H1 (cell line): ENCODE results near the gene INPP4B. TPM values are rescaled to one million over a fixed set of nuclear protein-coding genes. Genes with fewer than 3 reads are reported as not detected.

Experiments used
- CTCF ChIA-PET: fragments of 300-600 bp; sonication (Branson Sonifier 250); formaldehyde crosslinking; loops from one replicate; lab custom pipeline; 2021; ENCODE audit not compliant: partially characterized antibody; lab: Charles Lee
- POLR2A ChIA-PET: fragments of 300-600 bp; sonication (Branson Sonifier 250); formaldehyde crosslinking; loops from one replicate; lab custom pipeline; 2021; ENCODE audit warnings: inconsistent platforms; ENCODE audit not compliant: partially characterized antibody; lab: Charles Lee
- DNase-seq, 2 experiments: peaks; one replicate each; pipeline versions ENCODE4 v3.0.0 to v3.0.0-alpha.2; 2010 to 2022; ENCODE audit warnings: low spot score in 2 of 2, low read depth in 1 of 2, mixed read lengths in 1 of 2
- FAIRE-seq: peaks from 2 replicates; lab custom pipeline; 2011; peaks lifted over from hg19 to GRCh38; lab: Jason Lieb, UNC
- H2AFZ ChIP-seq: 2 replicates; pipeline ENCODE4 v1.8.1; 2012; ENCODE audit warnings: low read length, inconsistent platforms
- H2AK5ac ChIP-seq: 2 replicates; pipeline ENCODE4 v1.6.1; 2013; ENCODE audit warnings: low read depth, low read length
- H2BK120ac ChIP-seq: replicated peaks from 2 replicates; pipeline ENCODE3; 2013; ENCODE audit warnings: low read depth, low read length, inconsistent platforms
- H2BK12ac ChIP-seq: 2 replicates; pipeline ENCODE4 v1.6.1; 2013; ENCODE audit warnings: low read depth, low read length
- H2BK15ac ChIP-seq: 2 replicates; pipeline ENCODE4 v1.6.1; 2013; ENCODE audit warnings: low read length
- H2BK20ac ChIP-seq: 2 replicates; pipeline ENCODE4 v1.6.1; 2013; ENCODE audit warnings: low read length
- H2BK5ac ChIP-seq: 2 replicates; pipeline ENCODE4 v1.6.1; 2013; ENCODE audit warnings: low read depth, low read length
- H3K14ac ChIP-seq: 2 replicates; pipeline ENCODE4 v1.6.1; 2013; ENCODE audit warnings: inconsistent platforms; ENCODE audit not compliant: insufficient read length
- H3K18ac ChIP-seq: 2 replicates; pipeline ENCODE4 v1.6.1; 2013; ENCODE audit warnings: low read length; ENCODE audit errors: extremely low read depth
- H3K23ac ChIP-seq: 2 replicates; pipeline ENCODE4 v1.6.1; 2013; ENCODE audit warnings: inconsistent platforms; ENCODE audit not compliant: insufficient read length
- H3K23me2 ChIP-seq: 2 replicates; pipeline ENCODE4 v1.6.1; 2013; ENCODE audit warnings: low read depth, low read length
- H3K27ac ChIP-seq: 2 replicates; pipeline ENCODE4 v1.6.1; 2011; ENCODE audit warnings: low read depth, low read length, inconsistent platforms
- H3K27me3 ChIP-seq, 4 experiments: replicated peaks in 1 of 4; 1 replicate in 1 of 4; 2 replicates in 3 of 4; pipeline versions ENCODE4 v1.6.1 to v1.8.1; 2011 to 2013; ENCODE audit warnings: low read length in 3 of 4, mild to moderate bottlenecking in 3 of 4, inconsistent platforms in 2 of 4, mixed read lengths in 2 of 4, moderate library complexity in 1 of 4; ENCODE audit not compliant: control insufficient read depth in 3 of 4, insufficient read depth in 3 of 4; ENCODE audit errors: extremely low read depth in 1 of 4
- H3K36me3 ChIP-seq, 4 experiments: 2 replicates each; pipeline versions ENCODE4 v1.6.1 to v1.8.1; 2011 to 2013; ENCODE audit warnings: mild to moderate bottlenecking in 4 of 4, low read length in 3 of 4, moderate library complexity in 2 of 4, control low read depth in 1 of 4, inconsistent platforms in 1 of 4; ENCODE audit not compliant: insufficient read depth in 4 of 4, control insufficient read depth in 2 of 4
- H3K4ac ChIP-seq: replicated peaks from 2 replicates; pipeline ENCODE3; 2013; ENCODE audit warnings: low read length, low read depth, mixed read lengths, inconsistent platforms; ENCODE audit not compliant: insufficient read length
- H3K4me1 ChIP-seq, 4 experiments: replicated peaks in 1 of 4; 1 replicate in 1 of 4; 2 replicates in 3 of 4; pipeline versions ENCODE4 v1.6.1 to v1.8.1; 2011 to 2013; ENCODE audit warnings: low read length in 3 of 4, inconsistent platforms in 2 of 4, mixed read lengths in 1 of 4; ENCODE audit not compliant: insufficient read depth in 4 of 4, control insufficient read depth in 3 of 4
- H3K4me2 ChIP-seq, 2 experiments: 2 replicates each; pipeline versions ENCODE4 v1.6.1 to v1.8.1; 2011 to 2013; ENCODE audit warnings: low read depth in 2 of 2, low read length in 2 of 2, control low read depth in 1 of 2, inconsistent platforms in 1 of 2, mild to moderate bottlenecking in 1 of 2; ENCODE audit not compliant: insufficient read depth in 1 of 2
- H3K4me3 ChIP-seq, 4 experiments: fragments of 200-600, 300-600 bp in 1 of 4; sonication (generic), shearing (Covaris generic), sonication (Bioruptor Twin) in 1 of 4; 2 replicates each; pipeline versions ENCODE4 v1.5.1 to v1.8.1; 2011 to 2016; ENCODE audit warnings: low read length in 4 of 4, low read depth in 3 of 4, control low read depth in 2 of 4, inconsistent platforms in 2 of 4, mild to moderate bottlenecking in 2 of 4, mixed read lengths in 1 of 4, moderate library complexity in 1 of 4; ENCODE audit not compliant: insufficient read depth in 2 of 4; ENCODE audit errors: extremely low read depth in 1 of 4
- H3K56ac ChIP-seq: replicated peaks from 2 replicates; pipeline ENCODE3; 2013; ENCODE audit warnings: low read depth, mild to moderate bottlenecking, mixed read lengths, low read length, inconsistent platforms; ENCODE audit not compliant: insufficient read length
- H3K79me1 ChIP-seq: 2 replicates; pipeline ENCODE4 v1.6.1; 2013; ENCODE audit warnings: low read depth, low read length, control low read depth
- H3K79me2 ChIP-seq, 2 experiments: 2 replicates each; pipeline versions ENCODE4 v1.6.1 to v1.8.1; 2012 to 2013; ENCODE audit warnings: low read length in 2 of 2, mild to moderate bottlenecking in 2 of 2, inconsistent platforms in 1 of 2; ENCODE audit not compliant: insufficient read depth in 2 of 2, control insufficient read depth in 1 of 2
- H3K9ac ChIP-seq, 4 experiments: replicated peaks in 1 of 4; 1 replicate in 1 of 4; 2 replicates in 3 of 4; pipeline versions ENCODE4 v1.6.1 to v1.8.1; 2011 to 2013; ENCODE audit warnings: low read depth in 3 of 4, low read length in 3 of 4, control low read depth in 2 of 4, mild to moderate bottlenecking in 2 of 4, moderate library complexity in 2 of 4, inconsistent platforms in 1 of 4; ENCODE audit errors: extremely low read depth in 1 of 4
- H3K9me3 ChIP-seq, 2 experiments: 2 replicates each; pipeline versions ENCODE4 v1.6.1 to v1.8.1; 2012 to 2013; ENCODE audit warnings: mild to moderate bottlenecking in 2 of 2, moderate library complexity in 2 of 2, control low read depth in 1 of 2, inconsistent platforms in 1 of 2, low read depth in 1 of 2, low read length in 1 of 2, mixed read lengths in 1 of 2; ENCODE audit not compliant: insufficient read depth in 2 of 2
- H4K20me1 ChIP-seq, 2 experiments: replicated peaks in 1 of 2; 2 replicates each; pipeline versions ENCODE3 to v1.8.1; 2011 to 2013; ENCODE audit warnings: inconsistent platforms in 2 of 2, low read length in 2 of 2, mild to moderate bottlenecking in 1 of 2; ENCODE audit not compliant: insufficient read depth in 2 of 2, control insufficient read depth in 1 of 2
- H4K5ac ChIP-seq: 2 replicates; pipeline ENCODE4 v1.6.1; 2013; ENCODE audit warnings: low read length, low read depth, mixed read lengths, inconsistent platforms; ENCODE audit not compliant: insufficient read length
- H4K8ac ChIP-seq: 2 replicates; pipeline ENCODE4 v1.8.0; 2013; ENCODE audit warnings: mild to moderate bottlenecking, moderate library complexity, low read length, inconsistent platforms; ENCODE audit not compliant: insufficient read depth; ENCODE audit errors: extremely low read depth
- H4K91ac ChIP-seq: replicated peaks from 2 replicates; pipeline ENCODE3; 2013; ENCODE audit warnings: low read length, mixed read lengths, inconsistent platforms; ENCODE audit not compliant: insufficient read length
- ASH2L ChIP-seq: fragments of 200-600, 300-600 bp; sonication (generic); IDR thresholded peaks from one replicate; pipeline ENCODE4 v1.7.1; 2017; ENCODE audit warnings: low read length
- KDM1A ChIP-seq: fragments of 200-600, 300-600 bp; sonication (generic); IDR thresholded peaks from 2 replicates; pipeline ENCODE4 v1.7.1; 2016; ENCODE audit warnings: mild to moderate bottlenecking, low read length, borderline replicate concordance
- NANOG ChIP-seq: IDR thresholded peaks from 2 replicates; pipeline ENCODE4 v1.6.1; 2011; ENCODE audit warnings: low read length, low read depth, mild to moderate bottlenecking, inconsistent platforms; ENCODE audit not compliant: insufficient read depth, poor library complexity, severe bottlenecking
- SIX5 ChIP-seq: IDR thresholded peaks from 2 replicates; pipeline ENCODE4 v1.6.1; 2011; ENCODE audit warnings: mild to moderate bottlenecking, low read depth, low read length
- ZNF274 ChIP-seq: IDR thresholded peaks from 2 replicates; pipeline ENCODE4 v1.7.0; 2012; ENCODE audit warnings: low read length, borderline replicate concordance; ENCODE audit errors: extremely low read depth
- WGBS, 2 experiments: shearing (Covaris generic) in 1 of 2; methylation state at CpG; one replicate each; pipeline versions ENCODE4 v1.1.6 to v1.1.7; 2013 to 2015; ENCODE audit warnings: low lambda C conversion rate in 2 of 2, mixed read lengths in 2 of 2, inconsistent platforms in 1 of 2, low coverage in 1 of 2, missing lambda C conversion rate in 1 of 2; ENCODE audit not compliant: insufficient replicate concordance in 2 of 2, insufficient coverage in 1 of 2, insufficient read length in 1 of 2; ENCODE audit errors: extremely low coverage in 1 of 2, missing lambda C conversion rate in 1 of 2; 5-methylcytosine and 5-hydroxymethylcytosine counted together
- polyA plus RNA-seq, 7 experiments: library from polyadenylated mRNA; depleted of rRNA in 3 of 7; stranded (reverse) in 5 of 7; unstranded in 2 of 7; fragments of >200 nt in 5 of 7; fragments of 200-250 nt in 2 of 7; gene quantifications; 1 replicate in 5 of 7; 2 replicates in 1 of 7; 4 replicates in 1 of 7; pipeline versions ENCODE4 v1.2.1 to v1.2.3, GENCODE V29; 2011 to 2013; ENCODE audit warnings: missing spikeins in 2 of 7, mixed read lengths in 2 of 7
- total RNA-seq: library from RNA; stranded (reverse); fragmentation: NEBNext Ultra II Directional; extraction: Animal tissue kit (Norgen Biotek cat#: 25700); gene quantifications from 2 replicates; pipeline ENCODE4 v1.2.1, GENCODE V29; 2021

INPP4B gene
- total and polyA plus RNA-seq, 2 of the 8 experiments (the other 6 are each of a cell fraction or from before 2014, with no cell fraction given) = 0.11 to 0.54 TPM

GRCh38 chr4:142120921-142121320, 725.2 kb downstream of the INPP4B start:
- Histone ChIP-seq H3K9ac (no peak overlapping the region), H3K56ac (no peak overlapping the region), H2AFZ (no peak overlapping the region), H4K5ac (no peak overlapping the region), H4K20me1 (no peaks in the 10 kb centered on the region), H4K91ac (no peak overlapping the region)
- no peak for DNase-seq
- no peak for TF ChIP-seq NANOG
- TF ChIP-seq KDM1A = no peak
- TF ChIP-seq ZNF274 = no peak
- TF ChIP-seq ASH2L = no peak
- no peak for TF ChIP-seq SIX5
- TF ChIP-seq, all 59 proteins: peak for 0
- H3K4me1 ChIP-seq = no peaks in the 10 kb centered on the region
- H3K4me3 ChIP-seq = no peak overlapping the region
- no peaks in the 10 kb centered on the region for H3K27me3 ChIP-seq
- no peak overlapping the region for H2BK120ac ChIP-seq
- no peaks in the 10 kb centered on the region for H3K9me3 ChIP-seq
- 100% methylated on average over 1 of the region's 1 CpG; no CpG with 5 or more reads in 1 of the 2 experiments for WGBS, 2 experiments
- no peak overlapping the region for H2BK20ac ChIP-seq
- H3K23me2 ChIP-seq = no peaks in the 10 kb centered on the region
- no peak overlapping the region for H3K14ac ChIP-seq
- no peak for FAIRE-seq
- H3K27ac ChIP-seq = no peak overlapping the region
- no peak overlapping the region for H3K4ac ChIP-seq
- no peak overlapping the region for H3K18ac ChIP-seq
- no peak overlapping the region for H3K4me2 ChIP-seq
- no peak overlapping the region for H2AK5ac ChIP-seq
- H2BK5ac ChIP-seq = no peak overlapping the region
- H3K79me2 ChIP-seq = no peaks in the 10 kb centered on the region
- no peak overlapping the region for H3K23ac ChIP-seq
- CTCF ChIA-PET = no interaction called here
- H2BK15ac ChIP-seq = no peak overlapping the region
- H3K36me3 ChIP-seq = no peaks in the 10 kb centered on the region
- POLR2A ChIA-PET = no interaction called here
- H4K8ac ChIP-seq = no peak overlapping the region
- no peaks in the 10 kb centered on the region for H3K79me1 ChIP-seq
- no peak overlapping the region for H2BK12ac ChIP-seq
